Measurements from ENCODE around the gene DLG5.

Gene DLG5

GRCh38 chr10:77963901-77964300 lies 37.3 kb upstream of the DLG5 start:
- no peak for TF ChIP-seq CTCF (conservative IDR thresholded peaks at IDR 0.05; ENCODE audit: low read depth)
- DNase-seq (ENCODE audit: low spot score) = no peak
- CTCF ChIA-PET = no interaction called here
- POLR2A ChIA-PET (ENCODE audit: low non-redundant PET) = no interaction called here
- H3K27ac ChIP-seq = no peak overlapping the region

DNA sequence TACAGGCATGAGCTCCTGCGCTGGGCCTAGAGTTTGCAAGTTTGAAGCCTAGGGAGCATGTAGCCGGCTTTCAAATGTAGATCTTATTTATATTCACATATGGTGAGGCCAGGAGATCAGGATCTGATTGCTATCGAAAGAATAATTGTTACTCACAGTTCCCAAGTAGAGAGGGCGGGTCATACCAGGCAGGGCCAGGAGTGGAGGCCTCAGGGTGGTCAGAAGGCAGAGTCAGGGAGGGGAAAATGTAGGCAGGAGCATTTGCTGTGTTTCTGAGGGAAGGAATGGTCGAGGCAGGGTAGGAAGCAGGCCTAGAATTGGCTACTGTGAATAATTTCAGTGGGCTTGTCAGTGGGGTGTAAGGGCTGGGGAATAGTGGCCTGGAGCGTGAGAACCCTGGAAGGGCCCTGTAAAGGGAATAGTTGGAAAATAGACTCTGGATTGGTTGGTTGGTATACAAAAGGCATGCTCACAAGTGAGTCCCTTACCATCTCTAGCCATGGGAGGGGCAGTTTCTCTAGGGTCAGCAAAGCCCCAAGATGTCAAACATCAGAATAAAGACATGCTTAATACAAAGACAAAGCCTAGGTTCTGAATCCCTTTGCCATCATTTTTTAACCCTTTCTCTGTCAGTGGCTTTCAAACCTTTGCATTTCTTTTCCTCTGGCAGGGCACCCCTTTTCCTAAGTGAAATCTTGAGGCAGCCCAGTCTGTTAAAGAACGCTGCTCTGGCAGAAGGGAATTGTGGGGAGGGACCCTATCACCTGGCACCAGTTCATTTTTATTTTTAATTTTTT lies 36.0 kb upstream of the DLG5 start:
- CTCF ChIA-PET = no interaction called here

DNA sequence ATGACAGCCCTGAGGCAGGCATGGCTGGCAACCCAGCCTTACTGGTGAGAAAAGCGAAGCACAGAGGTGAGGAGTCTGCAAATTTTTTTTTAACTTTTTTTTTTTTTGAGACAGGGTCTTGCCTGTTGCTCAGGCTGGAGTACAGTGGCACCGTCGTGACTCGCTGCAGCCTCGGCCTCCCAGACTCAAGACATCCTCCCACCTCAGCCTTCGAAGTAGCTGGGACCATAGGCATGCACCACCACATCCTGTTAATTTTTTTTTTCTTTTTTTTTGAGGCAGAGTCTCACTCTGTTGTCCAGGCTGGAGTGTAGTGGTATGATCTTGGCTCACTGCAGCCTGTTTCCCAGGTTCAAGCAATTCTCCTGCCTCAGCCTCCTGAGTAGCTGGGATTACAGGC lies 35.1 kb upstream of the DLG5 start:
- CTCF ChIA-PET = interaction anchor here (0.5 kb wide), 1 partner anchor 14 kb away, joined by 3 read pairs; no protein-coding TSS in a partner anchor
- TF ChIP-seq CTCF (conservative IDR thresholded peaks at IDR 0.05; ENCODE audit: low read depth) = no peak
- no peak for DNase-seq (ENCODE audit: low spot score)
- POLR2A ChIA-PET (ENCODE audit: low non-redundant PET) = no interaction called here
- peak overlapping the region; percentile 31 for H3K27ac ChIP-seq

More for the DNA sequence above, 36.0 kb upstream of the DLG5 start:
- no peak for DNase-seq (ENCODE audit: low spot score)
- TF ChIP-seq CTCF (conservative IDR thresholded peaks at IDR 0.05; ENCODE audit: low read depth) = no peak
- POLR2A ChIA-PET (ENCODE audit: low non-redundant PET) = no interaction called here
- H3K27ac ChIP-seq = peak overlapping the region; percentile 31; the same call in 1 of the 2 replicates

GRCh38 chr10:77960829-77961329 lies 34.3 kb upstream of the DLG5 start:
- no peak overlapping the region for H3K27ac ChIP-seq
- CTCF ChIA-PET = interaction anchor here (0.5 kb wide), 1 partner anchor 13 kb away, joined by 3 read pairs; no protein-coding TSS in a partner anchor
- POLR2A ChIA-PET (ENCODE audit: low non-redundant PET) = no interaction called here
- no peak for TF ChIP-seq CTCF (conservative IDR thresholded peaks at IDR 0.05; ENCODE audit: low read depth)
- DNase-seq (ENCODE audit: low spot score) = no peak

DNA sequence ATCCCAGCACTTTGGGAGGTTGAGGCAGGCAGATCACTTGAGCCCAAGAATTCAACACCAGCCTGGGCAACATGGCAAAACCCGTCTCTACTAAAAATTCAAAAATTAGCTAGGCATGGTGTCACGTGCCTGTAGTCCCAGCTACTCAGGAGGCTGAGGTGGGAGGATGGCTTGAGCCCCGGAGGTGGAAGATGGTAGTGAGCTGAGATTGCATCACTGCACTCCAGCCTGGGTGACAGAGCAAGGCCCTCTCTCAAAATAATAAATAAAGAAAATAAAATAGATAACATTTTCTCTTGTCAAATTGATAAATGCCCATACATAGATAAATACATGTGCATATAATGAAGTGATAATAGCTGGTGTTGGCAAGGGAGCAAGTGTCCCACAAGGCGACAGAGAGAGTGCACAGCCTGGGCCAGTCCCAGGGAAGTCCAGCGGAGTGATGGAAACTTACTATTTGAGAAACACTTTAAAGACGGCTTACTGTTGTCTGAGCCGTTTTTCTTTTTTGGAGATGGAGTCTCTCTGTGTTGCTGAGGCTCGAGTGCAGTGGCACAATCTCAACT lies 33.4 kb upstream of the DLG5 start:
- CTCF ChIA-PET = interaction anchor here (0.8 kb wide), 1 partner anchor 18 kb away, joined by 3 read pairs; no protein-coding TSS in a partner anchor
- POLR2A ChIA-PET (ENCODE audit: low non-redundant PET) = no interaction called here
- H3K27ac ChIP-seq = peak overlapping the region; percentile 75
- DNase-seq (ENCODE audit: low spot score) = no peak
- TF ChIP-seq CTCF (conservative IDR thresholded peaks at IDR 0.05; ENCODE audit: low read depth) = no peak

DNA sequence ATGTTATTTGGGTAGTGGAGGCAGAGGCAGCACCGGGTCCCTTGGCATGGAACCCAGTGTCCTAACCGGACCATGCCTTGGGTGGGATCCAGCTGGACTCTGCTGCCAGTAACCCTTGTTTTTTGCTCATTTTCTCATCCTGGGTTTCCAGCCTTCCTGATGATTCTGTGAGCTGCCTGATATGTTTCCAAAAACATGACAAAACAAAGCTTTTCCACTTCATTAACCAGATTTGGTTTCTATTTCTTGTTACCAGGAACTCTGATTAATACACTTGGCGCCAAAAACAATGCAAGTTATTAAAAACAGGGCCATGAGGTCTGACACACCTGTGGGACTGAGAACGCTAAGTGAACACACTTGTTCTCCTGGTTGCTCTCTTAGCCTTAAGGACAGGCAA lies 32.8 kb upstream of the DLG5 start:
- TF ChIP-seq CTCF (conservative IDR thresholded peaks at IDR 0.05; ENCODE audit: low read depth) = no peak
- POLR2A ChIA-PET (ENCODE audit: low non-redundant PET) = no interaction called here
- CTCF ChIA-PET = interaction anchor here (0.6 to 0.8 kb wide), 3 partner anchors 17 to 69 kb away, joined by 3 to 4 read pairs (median 3); no protein-coding TSS in a partner anchor
- H3K27ac ChIP-seq = peak overlapping the region; percentile 75
- DNase-seq (ENCODE audit: low spot score) = no peak
